OCI-LY7 (cell line): ENCODE results near the gene LSG1. TPM values are rescaled to one million over a fixed set of nuclear protein-coding genes. Genes with fewer than 3 reads are reported as not detected.

ENCODE experiments used
- BruUV-seq: library from RNA; stranded (reverse); fragments of 400-500 nt; replicated peaks from 2 replicates; lab custom pipeline; 2021; lab: Mats Ljungman, UMichigan
- CTCF ChIA-PET: fragments of 300-600 bp; sonication (Branson Sonifier 250); formaldehyde crosslinking; loops from one replicate; lab custom pipeline; 2022; ENCODE audit warnings: antibody characterized with exemption; ENCODE audit not compliant: unreplicated experiment; lab: Charles Lee
- POLR2A ChIA-PET: fragments of 300-600 bp; sonication (Branson Sonifier 250); formaldehyde crosslinking; loops from one replicate; lab custom pipeline; 2022; ENCODE audit warnings: antibody characterized with exemption; lab: Charles Lee
- DNase-seq: peaks from one replicate; pipeline ENCODE4 v3.0.0-alpha.2; 2015; ENCODE audit warnings: low spot score
- H2AFZ ChIP-seq: fragments of 200-600 bp; sonication (generic), shearing (Covaris generic); 2 replicates; pipeline ENCODE4 v1.6.1; 2014; ENCODE audit warnings: mild to moderate bottlenecking, antibody characterized with exemption, low read length, moderate library complexity
- H3K27ac ChIP-seq: fragments of 200-600 bp; sonication (generic); 2 replicates; pipeline ENCODE4 v1.5.1; 2014; ENCODE audit warnings: mixed run types, low read depth, mild to moderate bottlenecking, moderate library complexity, low read length, inconsistent platforms; ENCODE audit not compliant: poor library complexity, severe bottlenecking
- H3K36me3 ChIP-seq: fragments of 200-600 bp; sonication (generic); 2 replicates; pipeline ENCODE4 v1.6.1; 2014; ENCODE audit warnings: mild to moderate bottlenecking, antibody characterized with exemption, low read length, moderate library complexity, mixed read lengths; ENCODE audit not compliant: insufficient read depth
- H3K4me1 ChIP-seq: fragments of 200-600 bp; sonication (generic); 2 replicates; pipeline ENCODE4 v1.5.1; 2014; ENCODE audit warnings: mild to moderate bottlenecking, low read length; ENCODE audit not compliant: insufficient read depth, poor library complexity, severe bottlenecking
- H3K4me2 ChIP-seq: fragments of 200-600 bp; sonication (generic); 2 replicates; pipeline ENCODE4 v1.6.1; 2014; ENCODE audit warnings: mild to moderate bottlenecking, low read length
- H3K4me3 ChIP-seq: fragments of 200-600 bp; sonication (generic); 2 replicates; pipeline ENCODE4 v1.5.1; 2014; ENCODE audit warnings: mild to moderate bottlenecking, low read depth, low read length; ENCODE audit not compliant: poor library complexity, severe bottlenecking
- H3K79me2 ChIP-seq: fragments of 200-600 bp; sonication (generic); 2 replicates; pipeline ENCODE4 v1.6.1; 2016; ENCODE audit warnings: low read depth, mild to moderate bottlenecking, low read length, moderate library complexity, mixed read lengths; ENCODE audit not compliant: insufficient read depth
- H3K9me2 ChIP-seq: fragments of 200-600 bp; sonication (generic); 2 replicates; pipeline ENCODE4 v1.6.1; 2016; ENCODE audit warnings: mild to moderate bottlenecking, low read length, mixed read lengths; ENCODE audit not compliant: insufficient read depth
- H3K9me3 ChIP-seq: fragments of 200-600 bp; sonication (generic); 2 replicates; pipeline ENCODE4 v1.6.1; 2014; ENCODE audit warnings: mild to moderate bottlenecking, mixed run types, low read length, mixed read lengths
- H4K20me1 ChIP-seq: fragments of 200-600 bp; sonication (generic); 2 replicates; pipeline ENCODE4 v1.6.1; 2014; ENCODE audit warnings: mild to moderate bottlenecking, antibody characterized with exemption, low read length, moderate library complexity, mixed read lengths; ENCODE audit not compliant: insufficient read depth
- CTCF ChIP-seq: fragments of 200-600 bp; sonication (generic); conservative IDR thresholded peaks from 2 replicates; pipeline ENCODE4 v1.5.1; 2014; ENCODE audit warnings: mild to moderate bottlenecking, antibody characterized with exemption, low read length, moderate library complexity, mixed read lengths
- EZH2phosphoT487 ChIP-seq: fragments of 200-600 bp; sonication (generic); IDR thresholded peaks from 2 replicates; pipeline ENCODE4 v1.6.1; 2018; ENCODE audit warnings: low read depth, borderline replicate concordance, mild to moderate bottlenecking, mixed run types, antibody characterized with exemption, low read length, moderate library complexity, mixed read lengths
- intact Hi-C: fragments of 100-400 bp; cut with micrococcal nuclease; formaldehyde crosslinking; loops from one replicate; pipeline ENCODE4 v1.10.0; 2022; ENCODE audit not compliant: unreplicated experiment
- total RNA-seq, 2 experiments: library from RNA; depleted of rRNA in 1 of 2; stranded (reverse); fragments of >200 nt in 1 of 2; shearing (Covaris generic) in 1 of 2; gene quantifications; 2 replicates each; pipeline ENCODE4 v1.2.3, GENCODE V29; 2014 to 2022

The LSG1 gene
- total RNA-seq, 2 experiments from 2014 or later, result 44.4 to 52.9 TPM

- no peak overlapping the region for H3K4me2 ChIP-seq
- H3K79me2 ChIP-seq, result no peaks in the 10 kb centered on the region
- no peaks in the 10 kb centered on the region for H3K9me2 ChIP-seq
- ChIA-PET POLR2A (no interaction called here), CTCF (no interaction called here)
- intact Hi-C loops, result no loop called here
- DNase-seq, result no peak
- no peak overlapping the region for H3K27ac ChIP-seq
- H3K4me1 ChIP-seq, result no peaks in the 10 kb centered on the region
- H2AFZ ChIP-seq, result no peak overlapping the region
- H4K20me1 ChIP-seq, result no peaks in the 10 kb centered on the region
- no TSS peak for BruUV-seq
- no peak overlapping the region for H3K4me3 ChIP-seq
- no peaks in the 10 kb centered on the region for H3K36me3 ChIP-seq
- TF ChIP-seq CTCF (no peak), EZH2phosphoT487 (no peak)
- H3K9me3 ChIP-seq, result no peaks in the 10 kb centered on the region
Measured at GRCh38 chr3:194711913-194712312, 39.9 kb upstream of the LSG1 start.

GRCh38 chr3:194711286-194711685 is 39.3 kb upstream of the LSG1 start:
- CTCF ChIA-PET, result no interaction called here
- POLR2A ChIA-PET, result no interaction called here
- intact Hi-C loops, result no loop called here
- H2AFZ ChIP-seq, result no peak overlapping the region
- no peaks in the 10 kb centered on the region for H4K20me1 ChIP-seq
- no peaks in the 10 kb centered on the region for H3K9me3 ChIP-seq
- TF ChIP-seq CTCF, result no peak
- no peak for TF ChIP-seq EZH2phosphoT487
- no peak overlapping the region for H3K4me3 ChIP-seq
- no peaks in the 10 kb centered on the region for H3K9me2 ChIP-seq
- H3K4me1 ChIP-seq, result no peaks in the 10 kb centered on the region
- DNase-seq, result no peak
- H3K36me3 ChIP-seq, result no peaks in the 10 kb centered on the region
- no peak overlapping the region for H3K27ac ChIP-seq
- no peak overlapping the region for H3K4me2 ChIP-seq
- no peaks in the 10 kb centered on the region for H3K79me2 ChIP-seq
- BruUV-seq, result no TSS peak

- DNase-seq, result no peak
- ChIA-PET CTCF (no interaction called here), POLR2A (interaction anchor here (0.6 to 0.9 kb wide), 4 partner anchors 18 to 564 kb away, joined by 3 to 4 read pairs (median 4); partner anchors contain the start of gene XXYLT1)
- no peaks in the 10 kb centered on the region for H3K36me3 ChIP-seq
- intact Hi-C loops, result no loop called here
- H3K9me2 ChIP-seq, result no peaks in the 10 kb centered on the region
- TF ChIP-seq EZH2phosphoT487, result no peak
- TF ChIP-seq CTCF, result no peak
- no peak overlapping the region for H3K27ac ChIP-seq
- H2AFZ ChIP-seq, result no peak overlapping the region
- no peaks in the 10 kb centered on the region for H3K79me2 ChIP-seq
- H3K4me1 ChIP-seq, result no peaks in the 10 kb centered on the region
- no peak overlapping the region for H3K4me2 ChIP-seq
- no peak overlapping the region for H3K4me3 ChIP-seq
- H3K9me3 ChIP-seq, result no peaks in the 10 kb centered on the region
- H4K20me1 ChIP-seq, result no peaks in the 10 kb centered on the region
- BruUV-seq, result no TSS peak
Measured at GRCh38 chr3:194707147-194707540, 35.2 kb upstream of the LSG1 start.
